HG03135 (cell line): Measurements from ENCODE around the gene NUDT9.
"Not testable (repeated sequence)": the region's sequence is repeated elsewhere in the genome, so short reads cannot be mapped to it uniquely, and the experiment has no call there.

Experiments
- ATAC-seq: cut with Tn5 transposase; IDR thresholded peaks from one replicate; pipeline ENCODE4 v1.9.1; 2021; ENCODE audit warnings: mild to moderate bottlenecking, moderate library complexity; ENCODE audit not compliant: unreplicated experiment

NUDT9 gene

DNA sequence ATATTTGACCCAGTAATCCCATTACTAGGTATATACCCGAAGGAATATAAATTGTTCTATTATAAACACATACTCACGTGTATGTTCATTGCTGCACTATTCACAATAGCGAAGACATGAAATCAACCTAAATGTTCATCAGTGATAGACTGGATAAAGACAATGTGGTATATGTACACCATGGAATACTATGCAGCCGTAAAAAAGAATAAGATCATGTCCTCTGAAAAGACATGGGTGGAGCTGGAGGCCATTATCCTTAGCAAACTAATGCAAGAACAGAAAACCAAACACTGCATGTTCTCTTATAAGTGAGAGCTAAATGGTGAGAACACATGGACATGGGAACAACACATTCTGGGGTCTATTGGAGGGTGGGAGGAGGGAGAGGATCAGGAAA, 36.5 kb downstream of the NUDT9 start:
- no peak for ATAC-seq

DNA sequence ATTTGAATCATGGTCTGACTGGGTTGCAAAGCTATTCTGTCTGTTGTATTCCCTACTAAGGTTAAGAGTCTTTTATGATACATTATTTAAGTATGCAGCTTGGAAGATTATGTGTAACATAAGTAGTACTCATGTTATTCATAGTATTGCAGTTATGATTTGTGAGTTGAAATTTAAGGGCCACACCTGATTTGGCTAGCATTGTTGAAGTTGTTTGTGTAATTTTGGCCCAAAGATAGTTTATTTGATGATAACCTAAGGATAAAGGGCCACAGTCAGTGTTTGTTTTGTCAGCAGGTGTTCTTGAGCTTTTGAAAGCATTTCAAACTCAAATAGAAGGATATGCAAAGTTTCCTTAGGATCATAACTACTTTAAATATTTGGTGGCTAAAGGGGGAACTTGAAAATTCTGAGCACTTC, 38.9 kb downstream of the NUDT9 start:
- no peak for ATAC-seq

DNA sequence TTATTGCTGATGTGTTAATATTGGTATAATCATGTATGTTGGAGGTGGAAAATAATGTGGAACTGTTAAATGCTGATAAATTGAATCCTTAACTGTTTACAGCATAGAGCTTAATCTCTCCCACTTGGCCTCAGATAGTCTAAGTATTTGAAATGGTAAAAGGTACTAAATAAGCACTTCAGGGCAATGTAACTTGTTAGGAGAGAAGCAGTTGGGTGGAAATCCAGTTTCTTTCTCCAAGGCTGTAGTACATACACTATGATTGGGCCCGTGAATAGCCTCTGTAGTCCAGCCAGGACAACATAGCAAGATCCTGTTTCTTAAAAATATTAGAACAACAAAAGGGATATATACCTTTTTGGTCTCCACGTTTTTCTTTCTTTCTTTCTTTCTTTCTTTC, 39.7 kb downstream of the NUDT9 start:
- no peak for ATAC-seq

DNA sequence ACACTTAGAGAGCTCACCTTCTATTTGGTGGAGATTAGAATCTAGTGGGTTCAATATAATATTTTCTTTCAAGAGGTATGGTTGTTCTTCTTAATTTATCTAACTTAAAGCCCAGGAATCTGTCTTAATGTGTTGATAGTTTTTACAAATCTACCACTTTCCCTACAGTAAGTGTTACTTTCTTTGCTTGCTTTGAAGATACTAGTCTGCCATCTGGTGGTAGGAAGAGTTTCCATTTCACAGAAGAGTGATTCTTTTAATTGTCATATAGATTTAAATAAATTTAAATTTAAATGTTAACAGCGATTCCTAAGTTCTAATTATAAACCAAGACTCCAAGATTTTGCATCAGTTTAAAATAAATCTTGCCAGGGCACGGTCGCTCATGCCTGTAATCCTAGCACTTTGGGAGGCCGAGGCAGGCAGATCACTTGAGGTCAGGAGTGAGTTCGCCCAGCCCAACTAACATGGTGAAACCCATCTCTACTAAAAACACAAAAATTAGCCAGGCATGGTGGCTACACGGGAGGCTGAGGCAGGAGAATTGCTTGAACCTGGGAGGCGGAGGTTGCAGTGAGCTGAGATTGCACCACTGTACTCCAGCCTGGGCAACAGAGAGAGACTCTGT, 43.5 kb downstream of the NUDT9 start:
- no peak for ATAC-seq

DNA sequence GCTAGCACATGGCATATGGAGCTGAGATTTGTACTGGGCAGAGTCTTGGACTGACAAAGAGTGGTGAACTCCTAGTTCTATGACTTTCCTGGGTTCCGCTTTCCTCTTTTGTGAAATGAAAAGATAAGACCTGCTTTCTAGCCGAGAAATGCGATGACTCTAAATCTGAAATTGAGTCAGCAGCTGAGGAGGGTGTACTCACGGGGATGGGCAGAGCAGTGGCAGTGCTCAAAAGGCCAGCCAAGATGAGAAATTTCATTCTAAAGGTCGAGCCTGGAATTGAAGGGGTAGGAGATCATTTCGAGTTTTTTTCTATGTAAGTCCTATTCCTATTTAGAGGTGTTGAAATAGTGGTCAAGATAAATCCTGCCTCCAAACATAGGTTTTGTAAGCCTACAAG, 47.0 kb downstream of the NUDT9 start:
- ATAC-seq = no peak

DNA sequence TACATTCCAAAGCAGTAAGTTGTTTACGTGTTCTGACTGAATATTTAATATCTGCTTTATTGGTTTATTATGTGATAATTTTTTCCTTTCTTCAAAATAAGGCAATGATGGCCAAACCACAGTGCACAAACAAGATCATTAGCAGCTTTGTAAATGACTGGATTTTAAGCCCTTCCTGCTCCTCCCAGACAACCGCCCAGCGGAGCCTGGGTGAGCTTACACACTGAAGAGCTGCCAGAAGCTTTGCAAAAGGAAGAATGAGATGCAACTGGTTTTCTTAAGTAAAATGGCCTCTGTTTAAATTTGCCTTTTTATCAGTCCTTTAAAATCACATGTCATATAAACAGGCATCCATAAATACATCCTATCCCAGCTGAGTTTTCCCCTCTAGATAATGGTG, 54.6 kb downstream of the NUDT9 start:
- ATAC-seq = no peak

DNA sequence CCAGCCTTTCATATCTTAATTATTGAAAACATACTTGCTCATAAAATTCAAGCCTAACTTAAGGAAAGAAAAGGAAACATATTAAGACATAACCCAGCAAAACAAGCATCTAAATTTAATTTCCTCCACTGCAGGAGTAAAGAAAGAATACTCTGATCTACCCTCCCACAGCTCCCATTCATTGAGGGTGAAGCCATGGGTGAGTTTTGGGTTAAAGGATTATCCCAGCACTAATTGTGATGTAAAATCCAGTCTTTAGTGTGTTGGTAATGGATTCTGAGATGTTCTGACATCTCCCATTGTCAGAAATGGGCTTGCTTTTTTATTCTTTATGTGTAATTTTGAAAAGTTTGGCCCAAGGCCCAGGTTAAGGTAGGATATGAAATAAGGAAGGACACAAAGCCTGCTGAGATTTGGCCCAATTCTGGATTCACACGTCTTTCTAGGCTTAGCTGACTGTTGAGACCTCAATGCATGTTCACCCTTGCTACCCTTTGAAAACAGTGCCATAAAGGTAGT, 56.4 kb downstream of the NUDT9 start:
- no peak for ATAC-seq

DNA sequence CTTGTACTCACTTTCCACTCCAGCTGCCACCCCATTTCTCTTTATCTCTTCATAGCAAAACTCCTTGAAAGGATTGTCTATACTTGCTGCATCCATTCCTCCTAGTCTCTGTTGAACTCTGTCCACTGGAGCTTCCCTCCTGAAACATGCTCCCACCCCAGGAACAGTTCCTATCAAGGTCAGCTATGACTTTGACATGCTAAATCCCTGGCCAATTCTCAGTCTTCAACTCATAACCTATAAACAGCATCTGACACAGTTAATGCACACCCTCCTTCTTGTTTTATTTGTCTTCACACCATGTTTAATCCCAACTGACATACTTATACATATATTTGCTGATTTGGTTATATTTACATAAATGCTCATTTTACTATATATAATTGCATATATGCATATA, 59.0 kb downstream of the NUDT9 start:
- no peak for ATAC-seq

DNA sequence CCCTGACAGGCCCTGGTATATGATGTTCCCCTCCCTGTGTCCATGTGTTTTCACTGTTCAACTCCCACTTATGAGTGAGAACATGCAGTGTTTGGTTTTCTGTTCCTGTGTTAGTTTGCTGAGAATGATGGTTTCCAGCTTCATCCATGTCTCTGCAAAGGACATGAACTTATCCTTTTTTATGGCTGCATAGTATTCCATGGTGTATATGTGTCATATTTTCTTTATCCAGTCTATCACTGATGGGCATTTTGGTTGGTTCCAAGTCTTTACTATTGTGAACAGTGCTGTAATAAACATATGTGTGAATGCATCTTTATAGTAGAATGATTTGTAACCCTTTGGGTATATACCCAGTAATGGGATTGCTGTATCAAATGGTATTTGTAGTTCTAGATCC, 60.9 kb downstream of the NUDT9 start:
- ATAC-seq = not testable (repeated sequence)

DNA sequence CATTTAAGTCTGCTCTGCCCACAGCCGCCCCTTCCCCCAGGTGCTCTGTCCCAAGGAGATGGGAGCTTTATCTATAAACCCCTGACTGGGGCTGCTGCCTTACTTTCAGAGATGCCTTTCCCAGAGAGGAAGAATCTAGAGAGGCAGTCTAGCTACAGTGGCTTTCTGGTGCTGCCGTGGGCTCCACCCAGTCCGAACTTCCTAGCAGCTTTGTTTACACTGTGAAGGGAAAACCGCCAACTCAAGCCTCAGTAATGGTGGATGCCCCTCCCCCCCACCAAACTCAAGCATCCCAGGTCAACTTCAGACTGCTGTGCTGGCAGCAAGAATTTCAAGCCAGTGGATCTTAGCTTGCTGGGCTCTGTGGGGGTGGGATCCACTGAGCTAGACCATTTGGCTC, 66.3 kb downstream of the NUDT9 start:
- not testable (repeated sequence) for ATAC-seq

DNA sequence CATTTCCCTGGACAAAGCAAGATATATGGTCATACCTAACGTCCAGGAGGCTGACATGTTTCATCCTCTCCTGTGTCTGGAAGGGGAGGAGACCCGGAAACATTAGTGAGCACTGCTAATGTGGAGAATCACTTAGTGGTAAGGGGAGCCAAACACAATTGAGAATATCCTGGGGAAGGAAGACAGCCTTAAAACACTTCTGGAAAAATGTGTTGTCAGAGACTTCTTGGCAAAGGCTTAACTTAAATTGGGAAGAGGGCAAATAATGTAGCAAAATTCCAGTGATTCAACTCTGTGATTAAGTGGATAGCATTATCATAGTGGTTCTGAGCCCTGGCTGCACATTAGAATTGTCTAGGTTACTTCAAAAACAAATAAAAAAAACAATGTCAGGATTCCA, 67.3 kb downstream of the NUDT9 start:
- no peak for ATAC-seq

DNA sequence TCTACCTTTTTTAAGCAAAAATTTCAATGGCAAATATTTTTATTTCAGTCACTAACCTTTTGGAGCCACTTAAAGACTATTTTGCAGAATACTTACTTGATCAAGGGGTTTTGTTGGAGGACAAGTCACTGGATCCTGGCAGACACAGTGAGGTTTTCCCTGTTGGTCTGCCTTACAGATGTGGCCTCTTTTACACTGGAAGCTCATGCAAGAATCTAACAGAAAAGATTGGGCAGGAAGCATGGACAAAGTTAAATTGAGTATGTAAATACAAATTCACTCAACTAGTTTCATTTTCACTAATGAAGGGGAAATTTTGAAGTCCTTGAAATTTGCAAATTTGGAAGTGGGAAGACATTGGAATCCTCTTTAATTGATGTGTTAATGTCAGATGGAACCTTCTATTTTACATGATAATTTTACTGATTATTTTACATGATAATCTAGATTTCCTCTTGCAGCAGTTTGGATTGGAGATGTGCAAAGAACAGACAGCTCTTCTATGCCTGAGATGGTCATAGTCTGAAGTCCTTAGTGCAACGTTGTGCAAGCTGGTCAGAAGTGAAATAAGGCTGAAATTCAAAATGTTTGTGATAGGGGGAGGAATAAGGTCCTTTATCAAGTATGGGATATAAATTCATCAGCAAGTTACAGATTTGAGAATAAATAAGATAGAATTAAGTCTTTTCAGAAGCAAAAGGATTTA, 68.4 kb downstream of the NUDT9 start:
- no peak for ATAC-seq

DNA sequence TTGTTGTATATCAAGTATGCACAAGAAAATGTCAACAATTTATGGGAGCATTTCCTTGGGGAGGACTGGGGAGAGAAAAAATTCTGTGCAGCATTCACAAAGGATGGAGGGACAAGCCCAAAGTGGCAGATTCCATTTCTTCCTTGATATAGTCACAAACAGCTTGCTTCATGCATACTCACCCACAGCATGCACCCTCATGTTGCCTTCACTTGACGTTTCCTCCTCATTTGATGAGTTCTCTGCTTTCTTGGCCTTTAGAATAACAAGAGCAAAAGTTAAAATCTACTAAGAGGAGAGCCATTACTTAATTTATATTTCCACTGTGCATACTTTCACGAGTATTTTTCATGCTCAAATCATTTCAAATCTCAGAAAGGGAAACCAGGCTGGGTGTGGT, 69.1 kb downstream of the NUDT9 start:
- ATAC-seq = no peak

DNA sequence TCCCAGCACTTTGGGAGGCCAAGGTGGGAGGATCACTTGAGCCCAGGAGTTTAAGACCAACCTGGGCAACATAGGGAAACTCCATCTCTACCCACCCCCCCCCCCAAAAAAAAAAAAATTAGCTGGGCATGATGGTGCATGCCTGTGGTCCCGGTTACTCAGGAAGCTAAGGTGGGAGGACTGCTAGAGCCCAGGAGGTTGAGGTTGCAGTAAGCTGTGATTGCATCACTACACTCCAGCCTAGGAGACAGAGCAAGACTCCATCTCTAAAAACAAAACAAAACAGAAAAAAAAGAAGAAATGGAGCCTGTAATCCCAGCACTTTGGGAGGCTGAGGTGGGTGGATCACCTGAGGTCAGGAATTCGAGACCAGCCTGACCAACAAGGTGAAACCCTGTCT, 69.5 kb downstream of the NUDT9 start:
- ATAC-seq = not testable (repeated sequence)

DNA sequence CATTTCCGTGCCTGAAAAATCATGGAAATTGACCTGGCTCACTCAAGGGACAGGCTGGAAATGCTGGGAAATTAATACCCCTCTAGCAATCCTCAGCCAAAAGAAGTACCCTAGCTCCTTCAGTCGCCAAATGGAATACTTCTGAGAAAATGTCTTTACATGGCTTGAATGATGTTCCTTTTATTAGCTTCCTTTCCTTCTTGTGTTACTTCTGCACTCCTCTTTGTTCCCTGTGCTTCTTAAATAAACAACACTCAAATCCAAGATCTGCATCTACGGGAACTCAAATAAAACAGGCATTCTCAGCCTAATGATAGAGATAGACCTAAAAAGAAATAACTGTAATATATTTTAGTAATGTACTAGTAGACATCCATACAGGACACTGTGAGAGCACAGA, 70.7 kb downstream of the NUDT9 start:
- ATAC-seq = no peak

DNA sequence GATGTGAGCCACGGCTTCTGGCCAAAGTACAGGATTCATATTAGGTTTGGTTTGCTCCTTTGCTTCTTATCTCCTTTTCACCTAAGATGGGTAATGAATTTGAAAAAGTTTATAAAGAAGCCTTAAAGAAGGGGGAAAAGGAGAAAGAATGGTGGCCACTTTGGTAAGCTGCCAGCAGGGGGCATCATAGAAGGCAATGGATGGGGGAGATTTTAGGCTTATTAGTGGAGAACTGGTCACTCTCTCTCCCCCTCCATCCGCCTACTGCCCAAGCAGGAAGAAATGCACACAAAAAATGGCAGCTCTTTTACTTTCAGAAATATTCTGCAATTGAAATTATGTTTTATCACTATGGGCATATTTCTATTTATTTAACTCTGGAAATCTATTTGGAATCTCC, 74.8 kb downstream of the NUDT9 start:
- no peak for ATAC-seq

DNA sequence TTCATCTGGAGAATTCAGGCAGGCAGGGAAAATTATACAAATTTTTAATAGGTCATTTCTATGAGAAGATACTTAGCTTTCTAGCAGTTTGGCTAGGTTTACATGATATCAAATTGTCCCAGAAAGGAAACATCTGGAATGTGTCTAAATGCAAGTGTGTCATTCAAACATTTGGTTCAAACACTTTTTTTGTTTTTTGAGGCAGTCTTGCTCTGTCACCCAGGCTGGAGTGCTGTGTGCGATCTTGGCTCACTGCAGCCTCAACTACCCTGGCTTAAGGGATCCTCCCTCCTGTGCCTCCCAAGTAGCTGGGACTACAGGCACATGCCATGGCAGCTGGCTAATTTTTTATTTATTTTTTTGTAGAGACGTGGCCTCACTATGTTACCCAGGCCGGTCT, 75.2 kb downstream of the NUDT9 start:
- ATAC-seq = no peak

DNA sequence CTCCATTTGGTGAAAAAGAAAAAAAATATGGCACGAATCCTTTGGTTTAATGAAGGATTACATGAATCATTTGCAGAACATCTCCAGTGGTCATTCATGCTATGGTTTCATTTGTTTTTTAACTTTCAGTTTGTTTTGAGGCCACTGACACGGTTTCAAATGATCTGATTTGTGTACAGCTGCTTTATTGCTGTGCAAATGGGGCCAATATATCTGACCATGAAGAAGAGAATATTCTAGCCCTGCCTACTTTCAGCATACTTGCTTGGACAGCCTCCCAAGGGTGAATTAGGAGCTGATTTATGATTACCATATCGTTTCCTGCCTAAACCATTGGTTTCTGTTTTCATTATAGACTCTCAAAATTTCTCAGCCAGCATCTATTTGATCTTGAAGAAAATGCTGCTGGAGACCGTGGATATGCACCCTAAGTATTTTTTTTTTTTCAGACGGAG, 76.1 kb downstream of the NUDT9 start:
- ATAC-seq = no peak

DNA sequence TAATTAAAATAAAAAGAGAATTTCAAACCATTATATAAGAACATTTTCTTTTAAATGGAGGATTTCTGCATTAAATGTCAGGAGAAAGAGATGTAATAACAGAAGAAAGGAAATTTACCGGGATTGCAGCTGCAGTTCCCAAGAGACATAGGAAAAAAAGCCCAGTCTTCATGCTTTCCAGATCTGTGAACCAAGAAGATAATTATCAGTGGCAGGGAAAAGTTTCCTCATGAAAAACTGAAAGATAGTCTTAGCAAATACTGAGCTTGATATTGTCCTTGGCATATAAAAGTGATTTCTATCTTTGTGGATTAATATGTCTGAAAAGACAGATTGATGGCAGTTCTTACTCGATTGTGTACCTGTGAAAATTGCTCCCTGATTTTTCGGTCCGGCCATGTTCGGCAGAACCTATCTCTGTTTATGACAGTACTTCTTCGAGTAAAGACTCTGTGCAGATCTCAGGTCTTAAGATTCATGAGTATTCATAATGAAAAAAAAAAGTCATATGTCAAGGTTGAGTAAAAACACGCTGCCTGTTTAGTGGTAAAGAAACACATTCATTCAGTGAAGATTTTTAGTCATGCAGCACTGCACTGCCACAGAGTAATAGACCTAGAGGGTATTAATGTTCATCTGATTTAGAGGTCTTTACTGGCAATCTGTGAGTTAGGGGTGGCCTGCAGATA, 77.2 kb downstream of the NUDT9 start:
- ATAC-seq = peak; percentile 75

DNA sequence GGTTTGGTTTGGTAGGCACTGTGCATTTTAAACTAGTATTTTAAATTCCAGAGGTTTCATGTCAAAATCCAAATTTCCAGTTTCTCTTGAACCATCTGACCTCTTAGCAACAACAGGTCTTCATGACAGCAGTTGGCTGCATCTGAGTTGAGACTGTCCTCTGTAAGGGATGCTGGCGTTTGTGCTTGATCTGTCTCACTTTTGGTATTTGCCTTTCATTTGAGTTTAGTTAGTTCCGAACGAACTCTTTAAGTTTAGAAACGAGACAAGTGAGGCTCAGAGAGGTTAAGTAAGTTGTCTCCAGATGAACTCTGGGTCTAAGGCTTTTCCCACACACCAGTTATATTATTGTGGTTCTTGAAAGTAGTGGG, 77.7 kb downstream of the NUDT9 start:
- peak; percentile 40 for ATAC-seq

DNA sequence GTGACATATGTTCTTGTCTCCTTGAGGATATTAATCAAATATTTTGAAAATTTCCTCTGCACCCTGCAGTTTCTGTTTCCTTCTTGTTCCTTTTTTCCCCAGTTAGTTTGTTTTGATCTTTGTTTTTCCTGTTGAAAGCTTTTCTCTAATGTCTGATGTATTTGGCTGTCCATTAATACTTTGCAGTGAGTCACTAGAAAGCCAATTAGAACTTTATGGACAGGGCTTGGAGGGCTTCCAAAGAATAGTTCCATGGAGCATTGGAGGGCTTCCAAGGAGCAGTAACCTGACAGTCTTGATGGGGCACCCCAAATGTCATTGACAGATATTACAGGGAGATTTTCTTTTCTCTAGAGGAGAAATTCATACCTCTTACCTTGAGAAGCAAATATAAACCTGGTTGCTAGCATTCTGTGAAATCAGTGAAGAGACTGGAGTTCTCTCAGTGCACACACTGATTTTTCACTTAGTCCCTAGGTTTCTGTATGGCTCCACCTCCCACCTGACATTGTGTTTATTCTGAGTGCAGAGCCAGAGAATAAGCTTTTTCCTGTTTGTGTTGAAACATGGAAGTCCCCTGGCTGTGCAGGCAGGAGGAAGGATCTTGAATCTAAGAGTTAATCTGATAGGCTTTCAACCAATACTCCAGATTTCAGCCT, 80.3 kb downstream of the NUDT9 start:
- no peak for ATAC-seq

DNA sequence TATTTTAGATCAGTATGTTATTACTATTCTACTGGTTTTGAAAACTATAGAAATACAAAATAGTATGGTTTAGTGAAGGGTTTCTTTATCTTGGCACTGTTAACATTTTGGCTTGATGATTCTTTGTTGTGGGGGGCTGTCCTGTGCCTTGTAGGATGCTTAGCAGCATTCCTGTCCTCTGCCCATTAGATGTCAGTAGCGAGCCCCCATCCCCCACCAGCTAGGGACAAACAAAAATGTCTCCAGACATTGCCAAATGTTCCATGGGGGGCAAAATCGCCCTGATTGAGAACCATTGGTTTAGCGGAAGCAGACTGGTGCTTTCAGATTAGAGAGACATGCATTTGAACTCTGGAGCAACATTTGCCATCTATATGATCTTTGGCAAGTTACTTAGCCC, 83.5 kb downstream of the NUDT9 start:
- no peak for ATAC-seq
